ENCODE results near the gene ADAMTS19.
A peak's percentile ranks its signal among the peaks of the same experiment; 100 is the strongest.

Gene ADAMTS19

DNA sequence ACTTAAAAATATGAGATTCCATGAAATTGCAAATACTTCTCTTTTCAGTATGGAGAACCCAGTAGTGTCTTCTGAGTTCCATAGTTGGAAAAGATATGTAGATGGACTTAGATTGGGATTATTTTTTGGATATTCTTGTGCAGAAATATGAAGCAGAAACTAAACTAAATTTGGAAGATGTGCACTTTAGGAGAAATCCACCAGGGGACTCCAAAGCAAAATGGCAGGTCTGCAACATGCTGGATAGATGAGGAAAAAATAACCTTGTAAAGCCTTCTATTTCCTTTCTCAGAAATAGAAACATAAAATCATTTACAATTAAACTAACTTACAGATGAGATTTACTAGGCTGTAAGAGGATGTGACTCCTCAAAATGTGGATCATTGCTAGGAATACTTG lies 238.6 kb downstream of the ADAMTS19 start:
- no peak for DNase-seq

DNA sequence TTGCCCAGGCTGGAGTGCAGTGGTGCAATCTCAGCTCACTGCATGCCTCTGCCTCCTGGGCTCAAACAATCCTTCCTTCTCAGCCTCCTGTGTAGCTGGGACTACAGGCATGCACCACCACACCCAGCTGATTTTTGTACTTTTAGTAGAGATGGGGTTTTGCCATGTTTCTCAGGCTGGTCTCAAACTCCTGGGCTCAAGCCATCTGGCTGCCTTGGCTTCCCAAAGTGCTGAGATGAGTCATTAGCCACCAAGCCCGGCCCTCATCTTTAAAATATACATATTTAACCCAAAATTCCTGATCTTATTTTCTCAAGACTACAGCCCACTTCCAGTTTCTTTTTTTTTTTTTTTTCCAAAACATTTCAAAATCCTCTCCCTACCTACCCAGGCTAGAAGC lies 256.1 kb downstream of the ADAMTS19 start:
- DNase-seq, result no peak

DNA sequence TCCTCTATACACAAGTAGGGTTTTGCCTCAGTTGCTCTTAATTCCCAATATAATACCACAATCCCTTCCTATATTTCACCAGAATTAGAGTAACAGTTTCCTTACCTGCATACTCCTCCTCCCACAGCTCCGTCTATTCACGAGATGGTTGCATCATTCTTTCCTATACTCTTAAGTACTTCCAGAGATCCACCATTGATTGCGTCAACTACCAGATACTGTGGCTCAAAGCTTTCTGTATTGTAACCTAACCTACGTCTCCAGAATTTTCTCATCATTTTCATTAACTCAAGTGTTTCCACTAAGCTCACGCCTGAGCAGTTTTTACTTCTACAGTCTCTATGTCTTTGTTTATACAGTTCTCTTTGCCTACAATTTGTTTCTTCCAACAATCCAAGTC lies 256.6 kb downstream of the ADAMTS19 start:
- no peak for DNase-seq

DNA sequence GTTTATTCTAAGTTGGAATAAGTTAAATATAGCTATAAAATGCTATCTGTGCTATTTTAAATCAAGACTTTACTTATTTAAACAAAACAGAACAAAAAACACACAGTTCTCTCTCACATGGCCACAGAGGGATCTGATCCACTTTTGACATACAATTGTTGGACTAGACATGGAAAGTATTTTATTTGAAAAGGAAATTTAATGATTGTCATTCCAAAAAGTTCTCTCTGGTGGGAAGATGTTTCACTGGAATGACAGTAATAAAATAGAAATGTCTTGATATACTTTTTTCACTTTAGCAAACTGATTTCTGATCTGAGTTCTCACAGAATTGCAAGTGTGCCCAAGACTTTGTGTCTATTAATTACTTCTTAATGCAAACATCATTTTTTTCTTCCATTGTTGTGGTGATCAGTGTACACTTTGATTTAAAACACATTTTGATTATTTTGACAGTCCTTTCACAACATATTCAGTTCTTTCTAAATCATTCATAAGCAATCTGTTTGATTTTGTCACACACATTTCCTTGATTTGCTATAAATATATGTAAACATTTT lies 257.7 kb downstream of the ADAMTS19 start:
- no peak for DNase-seq

DNA sequence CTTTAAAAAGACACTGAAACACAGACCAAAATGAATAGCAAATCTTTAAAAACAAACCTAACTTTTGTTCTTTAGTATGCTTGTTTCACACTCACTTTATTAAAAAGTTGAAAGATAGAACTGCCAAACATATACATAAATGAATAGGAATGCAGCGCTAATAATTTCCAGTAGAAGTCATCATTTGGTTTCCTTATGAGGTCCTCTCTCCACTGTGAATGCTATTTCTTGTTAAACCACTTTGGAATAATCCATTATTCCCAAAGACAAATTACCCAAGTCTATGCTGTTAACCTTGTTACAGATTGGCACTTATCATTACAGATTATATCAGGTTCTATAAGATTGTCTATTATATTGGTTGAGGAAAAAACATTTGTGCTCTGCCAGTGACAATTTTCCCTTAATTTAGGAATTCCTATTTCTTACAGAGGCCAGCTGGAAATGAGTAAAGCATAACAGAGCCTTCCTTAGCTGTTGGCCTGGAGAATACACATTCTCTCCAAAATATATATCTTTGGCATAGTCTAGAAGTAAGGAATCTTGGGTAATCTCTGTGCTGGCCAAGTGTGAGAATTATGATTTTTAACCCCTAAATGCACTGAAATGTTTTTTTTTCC lies 258.5 kb downstream of the ADAMTS19 start:
- no peak for DNase-seq

DNA sequence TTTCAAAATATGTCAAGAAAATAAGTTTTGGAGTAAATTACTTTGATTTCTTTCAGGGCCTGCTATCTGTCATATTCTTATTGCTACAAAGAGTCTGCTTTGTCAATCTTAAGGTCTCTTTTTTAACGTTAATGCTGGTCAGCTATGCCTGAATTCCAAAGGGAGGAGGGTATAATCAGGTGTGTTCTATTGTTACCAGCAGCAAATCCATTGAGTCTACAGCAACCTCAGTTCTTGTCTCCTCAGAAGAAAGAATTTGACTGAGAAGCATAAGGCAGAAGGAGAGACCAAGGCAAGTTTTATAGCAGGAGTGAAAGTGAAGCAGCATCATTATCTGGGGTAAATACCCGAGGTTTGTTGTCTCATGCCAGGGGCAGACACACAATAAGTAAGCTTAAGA lies 264.1 kb downstream of the ADAMTS19 start:
- no peak for DNase-seq

DNA sequence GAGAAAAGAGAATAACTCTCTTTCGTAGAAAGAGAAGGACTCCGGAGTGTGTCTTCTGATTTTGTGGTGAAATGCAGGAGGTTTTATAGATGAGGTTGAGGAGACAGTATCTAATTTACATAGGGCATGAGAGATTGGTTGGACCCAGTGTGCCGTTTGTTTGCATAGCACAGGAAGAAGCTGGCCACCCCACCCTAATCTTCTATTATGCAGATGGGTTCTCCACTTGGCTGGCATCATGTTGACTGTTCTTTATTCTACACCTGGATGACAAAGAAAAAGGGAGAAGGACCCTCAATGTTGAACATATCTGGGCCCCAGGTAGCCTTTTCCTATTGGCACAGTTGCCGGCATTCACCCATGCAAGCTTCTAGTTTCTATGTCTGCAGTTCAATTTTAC lies 264.5 kb downstream of the ADAMTS19 start:
- DNase-seq, result no peak

DNA sequence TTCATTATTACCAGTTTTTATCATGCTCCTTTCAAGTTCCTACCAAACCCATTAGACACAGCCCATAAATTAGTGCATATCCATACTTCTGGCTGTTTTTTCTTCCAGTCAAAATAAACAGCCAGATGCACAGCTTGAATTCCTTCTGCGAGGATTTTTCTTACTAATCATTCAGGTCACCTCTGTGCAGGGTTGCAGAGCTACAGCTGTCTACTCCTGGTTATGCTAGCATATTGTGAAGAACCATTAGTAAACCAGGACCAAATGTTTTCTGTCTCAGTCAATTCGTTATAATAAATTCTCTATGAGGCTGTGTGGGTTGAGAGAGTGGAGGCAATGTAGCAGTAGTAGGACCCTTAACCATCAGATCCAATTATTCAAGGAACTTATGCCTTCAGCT lies 279.7 kb downstream of the ADAMTS19 start:
- no peak for DNase-seq

DNA sequence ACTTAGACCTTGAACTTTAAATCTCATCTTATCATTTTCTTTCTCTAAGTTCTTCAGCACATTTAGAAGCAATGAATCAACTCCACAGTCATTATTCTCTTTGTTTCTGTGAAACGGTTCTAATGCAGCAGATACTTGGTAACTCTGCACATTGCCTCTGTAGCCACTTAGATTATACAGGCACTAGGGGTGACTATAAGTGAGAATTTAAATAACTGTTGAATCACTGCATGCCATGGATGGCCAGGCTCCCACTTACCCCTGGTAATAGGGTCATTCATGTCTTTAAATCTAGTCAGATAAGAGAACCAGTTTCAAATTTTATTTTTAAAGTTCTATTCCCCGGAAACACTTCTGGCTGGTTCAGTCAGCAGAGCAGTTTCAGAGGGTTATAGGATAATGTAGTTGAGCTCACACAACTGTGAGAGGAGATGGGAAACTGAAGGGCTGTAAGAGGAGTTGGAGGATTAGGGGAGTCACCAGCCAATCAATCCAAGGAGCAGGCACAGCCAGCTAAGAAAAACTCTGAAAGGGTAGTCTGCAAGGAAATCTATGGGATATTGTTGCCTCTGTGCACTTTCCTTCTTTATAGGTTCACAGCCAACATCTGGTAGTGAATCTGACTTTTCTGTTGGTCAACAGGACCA lies 283.6 kb downstream of the ADAMTS19 start:
- no peak for DNase-seq

DNA sequence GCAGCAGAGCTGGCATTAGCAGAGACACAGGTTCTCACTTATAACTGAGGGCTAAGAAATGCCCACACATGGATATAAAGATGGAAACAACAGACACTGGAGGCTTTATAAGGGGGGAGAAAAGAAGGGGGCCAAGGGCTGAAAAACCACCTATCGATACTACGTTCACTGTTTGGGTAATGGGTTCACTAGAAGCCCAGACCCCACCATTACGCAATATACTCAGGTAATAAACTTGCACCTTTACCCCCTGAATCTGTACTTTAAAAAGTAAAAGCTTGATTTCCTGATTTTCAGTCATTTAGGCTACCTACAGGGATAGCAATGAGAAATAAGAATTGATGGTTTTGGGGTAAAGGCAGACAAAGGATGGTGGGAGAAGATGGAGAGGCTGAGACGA lies 285.9 kb downstream of the ADAMTS19 start:
- no peak for DNase-seq

DNA sequence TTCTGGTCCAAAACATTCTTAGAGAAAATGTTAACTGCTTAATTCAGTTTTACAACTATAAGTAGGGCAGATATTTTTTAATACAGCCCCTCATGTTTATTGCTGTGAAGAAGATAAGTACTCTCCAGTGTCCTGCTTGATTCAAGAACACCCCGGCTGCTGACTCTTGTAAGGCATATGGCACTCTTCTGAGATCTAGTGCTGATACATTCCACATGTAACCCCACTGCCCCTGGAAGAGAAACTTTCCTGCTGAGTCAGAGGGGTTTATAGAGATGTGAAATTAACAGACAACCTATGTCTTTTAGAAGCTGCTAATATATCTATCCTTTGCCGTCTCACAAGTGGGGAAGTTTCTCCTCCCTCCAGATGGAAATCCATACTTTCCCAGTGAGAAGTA lies 286.8 kb downstream of the ADAMTS19 start:
- DNase-seq, result no peak

DNA sequence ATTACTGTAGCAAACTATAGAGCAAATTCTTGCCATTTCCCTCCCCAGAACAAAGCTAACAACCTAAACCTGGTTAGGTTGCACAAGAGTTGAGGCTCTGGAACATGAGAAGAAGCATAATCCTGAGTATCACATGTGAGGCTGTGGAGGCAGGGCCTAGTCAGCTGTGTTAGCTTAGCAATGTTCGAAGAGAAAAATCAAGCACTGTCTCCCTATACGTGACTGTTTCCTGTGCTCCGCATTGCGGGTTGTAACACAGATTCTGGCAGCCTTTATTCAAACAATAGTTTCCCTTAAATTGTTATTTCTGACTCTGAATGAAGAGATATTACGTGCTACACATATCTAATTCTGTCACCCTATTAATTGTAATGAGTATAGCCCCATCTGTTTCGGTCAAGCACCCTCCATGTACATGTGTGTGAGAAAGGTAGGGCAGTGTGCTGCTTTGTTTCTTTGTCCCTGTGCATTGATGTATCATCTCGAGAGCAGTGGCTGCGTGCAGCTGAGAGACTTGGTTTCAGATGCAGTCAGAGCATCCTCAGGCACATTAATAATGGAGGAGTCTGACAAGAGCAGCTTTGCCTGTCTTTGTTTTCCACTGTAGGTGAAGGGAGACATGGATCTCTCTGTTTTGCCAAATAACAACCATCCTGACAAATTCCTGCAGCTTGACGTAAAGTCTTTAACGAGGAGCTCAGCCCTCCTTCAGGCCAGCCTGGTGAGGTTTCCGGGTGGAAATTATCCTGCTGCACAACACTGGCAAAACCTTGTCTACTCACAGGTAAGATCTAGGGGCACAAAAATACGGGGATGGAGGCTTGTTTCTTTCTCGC lies 287.7 kb downstream of the ADAMTS19 start, which contains the start of gene MINAR2:
TSS of gene MINAR2 (plus strand) at position 523 of the 836 bp plus-strand sequence. CDS start at position 620, 97 bp downstream.
- DNase-seq, result no peak

DNA sequence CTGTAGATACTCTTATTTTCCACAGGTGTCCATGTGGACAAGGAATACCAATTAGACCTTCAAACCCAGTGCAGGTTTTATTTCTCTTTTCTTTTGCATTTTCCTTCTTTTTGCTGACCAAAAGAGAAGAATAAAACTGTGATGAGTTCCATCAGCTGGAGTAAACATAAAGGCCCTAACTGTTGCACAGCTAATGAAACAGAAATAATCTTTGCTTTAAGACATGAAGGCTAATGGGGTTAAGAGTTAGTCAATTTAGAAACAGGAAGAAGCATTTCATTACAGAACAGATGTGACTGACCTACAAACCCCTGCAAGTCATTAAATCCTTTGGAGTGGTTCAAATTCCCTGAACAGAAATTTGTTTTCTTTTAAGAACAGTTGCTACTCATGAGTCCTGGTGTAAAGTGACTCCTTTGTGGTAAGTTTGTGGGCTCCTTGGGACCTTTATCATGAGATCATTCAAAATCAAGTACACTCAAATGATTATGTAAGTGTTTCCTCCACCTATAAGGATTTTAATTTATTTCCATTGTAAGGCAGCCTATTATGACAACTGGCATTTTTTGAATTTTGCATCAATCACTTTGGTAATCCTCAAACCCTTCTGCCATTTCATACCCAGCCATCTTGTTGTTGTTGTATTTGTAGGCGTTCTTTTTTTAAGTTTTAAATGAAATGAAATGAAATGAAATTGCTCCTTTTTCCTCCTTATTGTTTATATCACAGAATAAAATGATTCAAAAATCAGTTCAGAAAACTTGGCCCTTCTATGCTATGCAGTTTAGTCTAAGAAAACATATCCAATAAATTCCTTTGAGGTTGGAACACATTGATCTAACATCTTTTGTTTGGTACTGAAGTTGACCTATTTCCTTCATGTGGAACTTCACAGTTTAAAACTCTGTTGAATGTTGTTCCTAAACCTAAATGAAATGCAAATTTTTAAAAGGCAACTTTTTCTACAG lies 289.1 kb downstream of the ADAMTS19 start:
- no peak for DNase-seq

DNA sequence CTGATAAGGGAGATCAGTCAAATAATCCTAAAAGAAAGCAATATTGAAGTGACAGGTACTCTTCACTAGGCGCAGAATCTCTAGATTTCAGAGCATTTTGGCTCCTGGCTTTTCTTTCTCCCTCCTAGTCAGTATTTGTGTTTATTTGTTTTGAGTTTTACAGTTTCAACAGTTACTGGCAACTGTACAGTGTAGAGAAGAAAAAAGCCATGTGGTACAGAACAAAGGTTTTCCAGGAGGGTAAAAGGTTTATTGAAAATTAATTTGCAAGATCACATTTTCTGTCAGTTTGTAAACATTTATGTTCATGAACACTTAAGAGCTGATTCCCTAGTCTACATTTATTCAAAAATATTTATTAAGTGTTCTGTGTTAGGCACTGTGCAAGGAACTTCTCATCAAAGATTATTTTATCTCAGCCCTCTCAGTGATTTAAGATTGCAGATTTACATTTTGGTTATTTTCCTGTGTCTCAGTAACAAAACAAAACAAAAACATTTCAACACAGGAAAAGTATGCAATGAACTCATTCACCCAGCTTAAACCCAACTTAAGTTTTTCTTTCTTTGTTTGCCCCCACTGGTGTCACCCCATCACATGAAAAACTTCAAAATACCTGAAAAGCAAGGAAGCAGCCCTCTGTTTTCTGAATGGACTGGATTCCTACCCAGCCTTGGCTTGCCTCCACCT lies 300.7 kb downstream of the ADAMTS19 start:
- DNase-seq, result no peak

DNA sequence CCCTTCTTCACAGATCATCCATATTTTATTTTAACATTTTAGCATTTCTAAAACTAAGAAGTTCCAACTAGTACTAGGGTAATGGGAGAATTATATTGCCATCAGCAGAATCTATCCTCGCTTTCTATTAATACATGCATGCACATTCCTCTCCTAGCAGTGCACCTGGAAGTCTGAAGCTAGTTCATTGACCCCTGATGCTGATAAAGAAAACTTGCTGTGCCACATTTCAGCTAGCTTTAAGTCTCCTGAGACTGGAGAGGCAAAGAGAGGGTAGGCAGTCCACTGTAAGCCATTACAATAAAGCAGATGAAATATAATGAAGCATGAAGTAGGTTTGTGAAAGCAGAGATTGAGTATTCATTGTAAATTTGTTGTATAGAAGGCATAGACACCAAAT lies 303.6 kb downstream of the ADAMTS19 start:
- DNase-seq, result no peak

DNA sequence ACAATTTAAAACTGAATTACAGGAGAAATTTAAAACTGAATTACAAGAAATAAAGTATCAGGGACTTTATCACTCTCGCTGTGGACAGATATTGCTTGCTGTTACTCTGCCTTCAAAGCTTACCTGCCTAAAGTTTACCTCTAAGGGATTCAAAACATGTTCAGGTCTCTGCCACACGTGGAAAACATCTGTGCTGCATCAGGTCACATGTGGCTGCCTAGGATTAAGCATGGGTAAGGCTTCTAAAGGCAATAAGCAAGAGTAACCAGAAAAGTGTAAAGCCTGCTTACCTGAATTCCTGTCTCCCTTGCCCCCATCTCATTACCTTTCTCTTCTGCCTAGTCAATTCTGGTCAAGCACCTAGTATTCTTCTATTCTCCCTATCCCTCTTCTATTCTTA lies 306.7 kb downstream of the ADAMTS19 start:
- no peak for DNase-seq

DNA sequence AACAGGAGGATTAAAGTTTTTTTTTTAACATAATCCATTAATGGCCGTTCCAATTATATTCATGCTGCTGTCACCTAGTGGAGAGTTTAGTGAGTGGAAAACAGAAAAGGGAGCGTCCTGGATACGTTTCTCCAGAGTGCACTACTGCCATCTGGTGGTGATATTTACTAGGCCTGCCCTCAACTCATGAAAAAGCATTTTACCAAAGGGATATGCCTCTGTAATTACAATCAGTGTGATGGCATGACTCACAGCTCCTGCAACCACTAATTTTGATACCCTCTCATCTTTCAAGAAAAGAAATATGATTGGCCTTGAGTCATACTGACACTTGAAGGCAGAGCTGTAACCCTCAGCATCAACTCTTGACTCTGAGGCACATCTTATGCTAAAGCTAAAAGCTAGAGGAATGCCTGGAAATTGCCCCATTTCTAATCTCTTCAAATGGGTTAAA lies 307.9 kb downstream of the ADAMTS19 start:
- DNase-seq, result peak; percentile 39

DNA sequence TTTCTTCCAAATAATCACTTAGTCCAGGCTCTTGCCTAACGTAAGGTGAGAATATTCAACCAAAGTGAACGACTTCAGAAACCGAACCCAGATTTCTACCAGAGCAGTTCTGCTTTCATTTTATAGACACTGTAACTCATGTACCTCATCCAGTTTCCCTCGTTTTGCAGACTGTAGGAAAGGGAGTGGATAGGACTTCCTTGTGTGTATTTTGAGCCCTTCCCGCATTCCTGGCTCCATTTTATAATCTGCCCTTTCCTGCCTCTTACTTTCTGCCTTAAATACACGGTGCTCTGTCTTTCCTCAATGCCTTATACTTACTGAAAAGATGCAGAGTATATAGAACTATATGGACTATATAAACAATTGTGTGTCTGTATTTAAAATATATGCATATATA lies 308.6 kb downstream of the ADAMTS19 start:
- DNase-seq, result no peak

DNA sequence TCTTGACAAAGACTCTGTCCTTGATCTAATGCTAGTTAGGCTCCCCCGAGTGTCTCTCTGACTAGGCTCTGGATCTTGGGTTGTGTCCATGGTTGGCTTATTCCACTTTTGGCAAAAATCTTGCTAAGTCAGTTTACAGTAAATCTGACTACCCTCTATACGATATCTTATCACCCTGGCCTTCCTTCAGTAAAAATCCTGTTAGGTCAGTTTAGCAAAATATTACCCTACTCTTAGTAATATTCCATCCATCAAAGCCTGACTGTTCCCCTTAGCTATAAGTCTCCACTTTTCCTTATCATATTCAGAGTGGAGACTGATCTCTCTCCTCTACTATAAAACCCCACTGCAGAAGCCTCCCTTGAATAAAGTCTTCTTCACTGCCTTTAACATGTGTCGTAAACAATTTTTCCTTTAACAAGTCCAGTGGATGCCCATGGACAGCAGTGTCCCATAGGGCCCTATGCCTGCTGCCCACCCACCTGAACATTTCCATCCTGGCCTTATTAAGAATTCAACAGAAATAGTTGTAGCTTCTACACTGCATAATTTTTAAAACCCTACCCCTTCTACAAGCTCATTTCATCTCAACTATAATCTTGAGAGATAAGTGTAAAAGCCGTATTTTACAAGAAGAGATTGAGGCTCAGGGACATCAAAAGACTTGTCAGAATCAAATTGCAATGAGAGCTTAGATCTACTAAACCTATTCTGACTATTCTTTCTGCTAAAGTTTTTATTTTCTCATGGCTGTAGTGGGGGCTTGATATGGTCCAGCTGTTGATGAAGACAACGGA lies 310.1 kb downstream of the ADAMTS19 start:
- no peak for DNase-seq

DNA sequence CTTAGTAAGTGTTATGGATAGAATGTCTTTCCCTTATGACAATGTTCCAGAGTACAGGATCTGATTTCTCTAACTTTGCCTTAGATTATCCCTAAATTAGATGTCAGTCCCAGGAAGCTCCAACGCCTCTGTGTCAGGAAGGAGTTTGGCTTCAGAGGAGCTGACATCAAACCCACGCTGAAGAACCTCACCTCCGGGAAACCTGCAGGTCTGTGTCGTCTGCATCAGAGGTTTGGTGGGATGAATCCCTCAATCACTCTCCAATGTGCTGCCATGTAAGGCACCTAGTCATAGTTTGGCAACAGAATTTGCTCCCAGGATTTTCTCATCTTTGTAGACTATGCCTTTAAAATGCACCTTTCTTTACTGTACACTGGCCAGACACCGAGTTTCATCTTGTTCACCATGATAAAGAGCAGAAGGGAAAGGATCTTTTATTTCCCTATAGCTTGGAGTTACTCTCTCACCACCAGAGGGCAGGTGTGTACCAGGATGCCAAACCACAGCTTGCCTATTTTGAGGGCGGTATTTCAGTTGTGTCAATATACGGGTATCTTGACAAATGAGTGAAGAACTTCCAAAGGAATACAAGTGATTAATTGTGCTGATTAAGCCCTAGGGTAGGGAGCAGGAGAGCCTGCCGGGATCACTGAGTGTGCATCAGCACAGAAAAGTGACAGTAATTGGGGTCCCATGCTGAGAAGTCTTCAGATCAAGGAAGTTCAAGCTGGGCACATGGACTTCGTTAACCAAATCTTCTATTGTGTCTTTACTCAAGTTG lies 311.1 kb downstream of the ADAMTS19 start:
- DNase-seq, result peak; percentile 34

Measured in NCI-H510A (cell line).